Stimulated activated CD4-positive, alpha-beta T cell treated with anti-CD3 and anti-CD28 coated beads, Interleukin-4, amount 100 ng/mL, for 4 hours (primary cell): ENCODE measurements around the gene NUP98.
"Not testable (repeated sequence)": the region's sequence is repeated elsewhere in the genome, so short reads cannot be mapped to it uniquely, and the experiment has no call there.

Experiments
- DNase-seq, 2 experiments: peaks; one replicate each; pipeline ENCODE4 v3.0.0-alpha.2; 2020

NUP98 gene

GRCh38 chr11:3666023-3666530, 131.3 kb downstream of the NUP98 start:
- no peak for DNase-seq

DNA sequence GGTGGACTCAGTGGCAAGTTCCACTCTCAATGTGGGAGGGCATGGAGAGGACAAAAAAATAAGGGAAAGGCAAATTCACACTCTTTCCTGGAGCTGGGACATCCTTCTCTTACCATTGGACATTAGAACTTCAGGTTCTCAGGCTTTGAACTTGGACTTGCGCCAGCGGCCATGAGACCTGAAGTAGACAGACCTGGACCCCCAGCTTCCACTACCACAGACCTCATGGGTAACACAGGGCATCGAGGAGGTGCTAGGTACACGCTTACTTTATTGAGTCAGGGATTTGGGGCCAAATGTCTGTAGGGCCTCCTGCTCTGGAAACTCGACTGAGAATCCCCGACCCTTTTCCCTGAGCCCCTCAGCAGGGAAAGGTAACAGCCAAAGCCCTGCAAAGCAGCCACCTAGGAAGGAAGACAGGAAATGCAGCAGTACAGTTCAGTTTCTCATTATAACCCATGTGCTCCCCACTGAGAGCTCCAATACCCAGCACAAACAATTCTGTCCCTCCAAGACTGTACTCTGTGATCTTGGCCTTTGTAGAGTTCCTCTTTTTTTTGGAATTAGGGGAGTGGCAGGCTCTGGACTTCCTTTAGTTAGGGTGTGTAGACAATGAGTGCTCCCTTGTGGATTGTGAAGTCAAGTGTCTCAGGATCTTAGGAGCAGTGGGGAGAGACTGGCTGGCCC, 131.9 kb downstream of the NUP98 start:
- no peak for DNase-seq

- DNase-seq, result no peak
These were observed 133.2 kb downstream of the NUP98 start for GRCh38 chr11:3664032-3664630.

- no peak for DNase-seq
These were observed 134.5 kb downstream of the NUP98 start for GRCh38 chr11:3662856-3663255.

DNA sequence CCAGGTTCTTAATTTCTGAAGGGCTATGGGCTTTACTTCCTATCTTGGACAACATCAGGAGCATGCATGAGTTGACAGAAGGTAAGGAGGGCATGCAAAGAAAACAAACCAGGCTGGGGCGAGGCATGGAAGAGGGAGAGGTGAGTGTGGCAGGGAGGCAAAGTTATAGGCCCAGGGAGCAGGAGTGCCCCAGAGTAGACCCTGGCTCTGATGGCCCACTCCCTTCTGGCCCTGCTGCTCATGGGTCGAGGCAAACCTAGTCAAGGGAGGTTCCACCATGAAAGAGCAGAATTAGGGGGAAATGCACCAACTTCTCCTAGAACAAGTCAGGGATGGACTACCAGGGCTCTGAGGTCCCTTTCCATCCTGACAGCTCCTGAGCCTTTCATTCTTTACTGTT, 136.4 kb downstream of the NUP98 start:
- no peak for DNase-seq

GRCh38 chr11:3659595-3660515, 137.5 kb downstream of the NUP98 start:
- DNase-seq, result no peak

DNA sequence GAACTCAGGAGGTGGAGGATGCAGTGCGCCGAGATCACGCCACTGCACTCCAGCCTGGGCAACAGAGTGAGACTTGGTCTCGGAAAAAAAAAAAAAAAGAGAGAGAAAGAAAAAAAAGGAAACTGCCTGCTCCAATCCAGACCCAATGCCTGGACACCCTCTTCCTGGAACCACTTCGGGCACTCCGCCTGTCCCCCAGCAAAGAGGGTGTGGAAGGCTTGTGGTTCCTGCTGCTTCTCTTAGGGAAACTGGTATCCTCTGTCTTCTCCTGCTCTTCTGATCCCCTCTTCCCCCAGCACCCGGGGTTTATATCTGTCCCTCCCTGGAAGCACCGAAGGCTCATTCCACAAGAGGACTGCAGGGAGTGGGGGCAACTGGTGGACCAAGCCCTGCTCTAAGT, 139.1 kb downstream of the NUP98 start:
- DNase-seq, result no peak

DNA sequence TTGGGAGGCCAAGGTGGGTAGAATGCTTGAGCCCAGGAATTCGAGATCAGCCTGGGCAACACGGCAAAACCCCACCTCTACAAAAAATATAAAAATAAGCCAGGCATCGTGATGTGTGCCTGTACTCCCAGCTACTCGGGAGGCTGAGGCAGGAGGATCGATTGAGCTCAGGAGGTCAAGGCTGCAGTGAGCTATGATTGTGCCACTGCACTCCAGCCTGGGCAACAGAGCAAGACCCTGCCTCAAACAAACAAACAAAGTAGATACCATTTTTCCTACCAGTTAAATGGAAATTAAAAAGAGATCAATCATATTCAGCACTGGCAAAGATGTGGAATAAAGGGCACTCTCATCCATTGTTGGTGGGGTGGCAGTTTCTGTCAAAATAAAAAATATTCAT, 140.0 kb downstream of the NUP98 start:
- not testable (repeated sequence) for DNase-seq

GRCh38 chr11:3655547-3655946, 141.8 kb downstream of the NUP98 start:
- no peak for DNase-seq

DNA sequence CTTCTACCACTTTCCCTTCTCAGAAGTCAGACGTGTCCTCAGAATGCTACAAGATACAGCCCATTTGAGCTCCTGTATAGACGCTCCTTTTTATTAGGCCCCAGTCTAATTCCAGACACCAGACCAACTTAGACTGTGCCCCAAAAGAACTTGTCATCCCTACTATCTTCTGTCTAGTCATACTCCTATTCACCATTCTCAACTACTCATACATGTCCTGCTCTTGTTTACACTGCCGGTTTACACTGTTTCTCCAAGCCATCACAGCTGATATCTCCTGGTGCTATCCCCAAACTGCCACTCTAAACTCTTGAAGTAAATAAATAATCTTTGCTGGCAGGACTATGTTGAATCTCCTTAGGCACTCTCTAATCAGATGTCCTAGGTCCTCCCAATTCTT, 144.8 kb downstream of the NUP98 start:
- DNase-seq, result not testable (repeated sequence)

DNA sequence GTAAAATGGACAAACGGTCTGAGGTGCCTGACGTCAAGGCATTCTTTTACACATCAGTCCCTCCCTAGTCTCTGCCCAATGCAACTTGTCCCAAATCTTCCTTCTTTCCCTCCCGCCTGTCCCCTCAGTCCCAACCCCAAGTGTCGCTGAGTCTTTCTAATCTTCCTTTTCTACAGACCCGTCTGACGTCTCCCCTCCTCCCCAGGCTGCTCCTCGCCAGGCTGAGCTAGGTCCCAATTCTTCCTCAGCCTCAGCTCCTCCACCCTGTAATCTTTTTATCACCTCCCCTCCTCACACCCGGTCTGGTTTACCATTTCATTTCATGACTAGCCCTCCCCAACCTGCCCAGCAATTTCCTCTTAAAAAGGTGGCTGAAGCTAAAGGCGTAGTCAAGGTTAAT, 148.0 kb downstream of the NUP98 start:
- DNase-seq, result not testable (repeated sequence)

- DNase-seq, result not testable (repeated sequence)
These were observed 148.5 kb downstream of the NUP98 start for GRCh38 chr11:3648843-3649242.

DNA sequence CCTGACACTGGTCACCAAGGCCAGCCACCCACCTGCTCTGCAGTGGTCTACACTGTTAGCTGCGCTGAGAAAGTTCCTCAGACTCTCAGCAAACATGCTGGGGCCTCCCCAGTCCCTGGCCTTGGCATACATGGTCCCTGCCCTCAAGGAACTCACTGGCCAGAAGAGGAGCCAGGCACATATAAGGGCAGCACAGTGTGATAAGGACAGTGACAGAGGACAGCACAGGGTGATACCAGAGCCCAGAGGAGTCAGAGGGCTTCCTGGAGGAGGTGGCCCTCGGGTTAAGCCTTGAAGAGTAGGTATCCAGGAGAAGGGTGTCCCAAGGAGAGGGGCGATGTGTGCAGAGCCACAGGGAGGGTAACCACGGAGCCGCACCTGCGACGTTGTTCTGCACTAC, 151.8 kb downstream of the NUP98 start:
- no peak for DNase-seq

DNA sequence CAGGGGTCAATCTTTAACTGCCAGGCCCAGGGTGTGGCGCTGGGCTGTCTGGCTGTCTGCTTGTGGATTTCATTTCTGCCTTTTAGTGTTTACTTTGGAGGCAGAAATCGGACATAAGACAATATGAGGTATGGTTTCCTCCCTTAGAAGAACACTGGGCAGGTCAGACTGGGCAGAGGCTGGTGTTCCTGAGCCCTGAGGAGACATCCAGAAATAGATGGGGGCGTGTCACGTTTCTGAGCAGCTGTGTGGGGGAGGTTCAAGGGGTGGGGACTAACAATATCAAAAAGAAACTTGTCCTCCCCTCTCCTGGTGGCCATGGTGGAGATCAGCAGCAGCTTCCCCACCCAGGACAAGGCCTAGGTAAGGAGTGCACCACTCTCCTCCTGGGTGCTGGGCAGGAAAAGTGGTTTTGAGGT, 152.5 kb downstream of the NUP98 start, which contains the start of gene ART1:
Gene ART1, plus strand, starts transcription at position 312 of the 419 bp plus-strand sequence. CDS start 14,086 bp downstream, outside the sequence.
- no peak for DNase-seq

GRCh38 chr11:3643102-3643546, 154.2 kb downstream of the NUP98 start:
- not testable (repeated sequence) for DNase-seq

GRCh38 chr11:3642071-3642951, 155.0 kb downstream of the NUP98 start:
- DNase-seq, result peak; percentile 56 to 68

- no peak for DNase-seq
These were observed 155.7 kb downstream of the NUP98 start, which contains the start of gene ART5 for GRCh38 chr11:3641701-3642070. Gene ART5, minus strand, starts transcription at chr11:3641992. Its CDS starts 130 bp downstream, at chr11:3641862.

GRCh38 chr11:3641191-3641590, 156.2 kb downstream of the NUP98 start:
- DNase-seq, result no peak

GRCh38 chr11:3639841-3640240, 157.5 kb downstream of the NUP98 start:
- no peak for DNase-seq

DNA sequence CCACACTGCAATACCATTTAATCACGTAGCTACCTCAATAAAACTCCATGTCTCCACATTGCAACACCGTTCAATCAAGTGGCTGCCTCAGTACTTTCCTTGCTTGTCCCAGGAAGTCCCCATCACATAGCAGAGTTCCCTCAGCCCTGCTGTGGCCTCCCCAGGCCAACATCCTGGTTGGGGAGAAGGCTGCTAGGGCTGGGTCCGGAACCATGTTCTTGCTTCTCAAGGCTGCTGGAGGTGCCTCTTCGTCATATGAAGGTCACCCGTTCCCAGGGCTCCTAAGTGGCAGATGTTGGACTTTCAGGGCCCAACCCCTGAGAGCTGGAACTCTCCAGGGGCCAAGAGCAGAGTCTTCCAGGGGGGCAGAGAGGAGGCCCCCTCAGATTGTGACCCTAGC, 158.8 kb downstream of the NUP98 start:
- DNase-seq, result no peak

- no peak for DNase-seq
These were observed 160.2 kb downstream of the NUP98 start for GRCh38 chr11:3637201-3637600.
